SU-DHL-6 (cell line): ENCODE results near the gene GMPPA.

Experiments used
- H2AFZ ChIP-seq: fragments of 200-600 bp; sonication (generic); 2 replicates; pipeline ENCODE4 v1.6.1; 2014; ENCODE audit warnings: low read depth, mild to moderate bottlenecking, moderate library complexity, mixed read lengths, antibody characterized with exemption, low read length; ENCODE audit not compliant: severe bottlenecking
- H3F3A ChIP-seq: fragments of 200-600 bp; shearing (Covaris generic); 2 replicates; pipeline ENCODE4 v1.6.0; 2016; ENCODE audit warnings: antibody characterized with exemption, mild to moderate bottlenecking; ENCODE audit not compliant: insufficient read depth
- H3K27ac ChIP-seq: fragments of 200-600 bp; sonication (generic); 2 replicates; pipeline ENCODE4 v1.5.1; 2016; ENCODE audit warnings: low read depth, mild to moderate bottlenecking, low read length, moderate library complexity, mixed read lengths
- H3K27me3 ChIP-seq: fragments of 200-600 bp; sonication (generic), shearing (Covaris generic); 2 replicates; pipeline ENCODE4 v1.6.0; 2014; ENCODE audit warnings: mild to moderate bottlenecking, low read length
- H3K36me3 ChIP-seq: fragments of 200-600 bp; sonication (generic); 2 replicates; pipeline ENCODE4 v1.6.1; 2014; ENCODE audit warnings: mild to moderate bottlenecking, low read length, mixed read lengths
- H3K4me2 ChIP-seq: fragments of 300-600, 200-600 bp; shearing (Covaris generic), sonication (generic); 2 replicates; pipeline ENCODE4 v1.6.0; 2014; ENCODE audit warnings: low read length, low read depth, mild to moderate bottlenecking; ENCODE audit not compliant: poor library complexity, severe bottlenecking
- H3K4me3 ChIP-seq: fragments of 200-600 bp; sonication (generic); 2 replicates; pipeline ENCODE4 v1.5.1; 2014; ENCODE audit warnings: antibody characterized with exemption, low read length, mild to moderate bottlenecking, mixed read lengths; ENCODE audit not compliant: insufficient read depth, poor library complexity, severe bottlenecking
- H3K79me2 ChIP-seq: fragments of 200-600 bp; sonication (generic); 2 replicates; pipeline ENCODE4 v1.6.1; 2014; ENCODE audit warnings: mild to moderate bottlenecking, low read length, moderate library complexity; ENCODE audit not compliant: insufficient read depth
- H3K9ac ChIP-seq: fragments of 200-600 bp; sonication (generic); 2 replicates; pipeline ENCODE4 v1.7.0; 2014; ENCODE audit warnings: mild to moderate bottlenecking, low read length
- H3K9me2 ChIP-seq: fragments of 200-600 bp; sonication (generic); replicated peaks from 2 replicates; pipeline ENCODE4 v1.6.1; 2014; ENCODE audit warnings: low read length; ENCODE audit not compliant: insufficient read depth
- H3K9me3 ChIP-seq: fragments of 200-600 bp; sonication (generic); 2 replicates; pipeline ENCODE4 v1.6.1; 2014; ENCODE audit warnings: low read length, mixed read lengths; ENCODE audit not compliant: insufficient read depth
- H4K20me1 ChIP-seq: fragments of 200-600 bp; sonication (generic); 2 replicates; pipeline ENCODE4 v1.6.1; 2014; ENCODE audit warnings: low read depth, mild to moderate bottlenecking, antibody characterized with exemption, low read length, moderate library complexity, mixed read lengths
- CTCF ChIP-seq: fragments of 200-600 bp; sonication (generic); IDR thresholded peaks from one replicate; pipeline ENCODE4 v1.5.1; 2017; ENCODE audit warnings: antibody characterized with exemption, mild to moderate bottlenecking, low read length, moderate library complexity; ENCODE audit not compliant: insufficient read depth, poor library complexity, severe bottlenecking
- EZH2phosphoT487 ChIP-seq: fragments of 200-600 bp; sonication (generic), shearing (Covaris generic); conservative IDR thresholded peaks from 2 replicates; pipeline ENCODE4 v1.6.1; 2018; ENCODE audit warnings: mild to moderate bottlenecking, antibody characterized with exemption, low read length, moderate library complexity, mixed read lengths

The GMPPA gene

GRCh38 chr2:219469186-219469724 lies 29.4 kb upstream of the GMPPA start:
- H3K36me3 ChIP-seq, result no peaks in the 10 kb centered on the region
- H3K9me3 ChIP-seq, result no peaks in the 10 kb centered on the region
- H3K9ac ChIP-seq, result no peak overlapping the region
- H2AFZ ChIP-seq, result no peak overlapping the region
- no peak overlapping the region for H3K4me2 ChIP-seq
- H3K9me2 ChIP-seq, result no peaks in the 10 kb centered on the region
- no peak overlapping the region for H3K27ac ChIP-seq
- H4K20me1 ChIP-seq, result no peaks in the 10 kb centered on the region
- no peaks in the 10 kb centered on the region for H3F3A ChIP-seq
- H3K27me3 ChIP-seq, result no peaks in the 10 kb centered on the region
- TF ChIP-seq CTCF, result no peak
- TF ChIP-seq EZH2phosphoT487, result no peak
- no peak overlapping the region for H3K4me3 ChIP-seq
- no peaks in the 10 kb centered on the region for H3K79me2 ChIP-seq

- Histone ChIP-seq H3K27ac (no peak overlapping the region), H3K4me3 (no peak overlapping the region), H3K9ac (no peak overlapping the region), H3K4me2 (no peak overlapping the region), H3F3A (no peaks in the 10 kb centered on the region), H3K79me2 (no peaks in the 10 kb centered on the region), H4K20me1 (no peaks in the 10 kb centered on the region), H3K36me3 (no peaks in the 10 kb centered on the region), H3K9me3 (no peaks in the 10 kb centered on the region), H3K27me3 (no peaks in the 10 kb centered on the region), H3K9me2 (no peaks in the 10 kb centered on the region), H2AFZ (no peak overlapping the region)
- no peak for TF ChIP-seq CTCF
- TF ChIP-seq EZH2phosphoT487, result no peak
These were observed 28.3 kb upstream of the GMPPA start for GRCh38 chr2:219470429-219470828.

GRCh38 chr2:219471476-219472371 lies 27.0 kb upstream of the GMPPA start:
- H3K36me3 ChIP-seq, result no peaks in the 10 kb centered on the region
- H3F3A ChIP-seq, result no peaks in the 10 kb centered on the region
- H3K9me2 ChIP-seq, result no peaks in the 10 kb centered on the region
- H3K27me3 ChIP-seq, result no peaks in the 10 kb centered on the region
- no peaks in the 10 kb centered on the region for H4K20me1 ChIP-seq
- TF ChIP-seq EZH2phosphoT487 (no peak), CTCF (no peak)
- H3K9me3 ChIP-seq, result no peaks in the 10 kb centered on the region
- H3K4me3 ChIP-seq, result no peak overlapping the region
- no peak overlapping the region for H2AFZ ChIP-seq
- no peaks in the 10 kb centered on the region for H3K79me2 ChIP-seq
- H3K4me2 ChIP-seq, result no peak overlapping the region
- no peak overlapping the region for H3K9ac ChIP-seq
- H3K27ac ChIP-seq, result no peak overlapping the region
